PFSK-1 (cell line): ENCODE results near the gene SEC14L1.

Source experiments
- FOXP2 ChIP-seq: optimal IDR thresholded peaks from 2 replicates; pipeline ENCODE3; 2011; ENCODE audit warnings: borderline replicate concordance, control low read depth, inconsistent platforms; ENCODE audit not compliant: insufficient read depth; ENCODE audit errors: extremely low read length, extremely low read depth
- POLR2AphosphoS5 ChIP-seq: IDR thresholded peaks from 2 replicates; pipeline ENCODE4 v1.6.1; 2012; ENCODE audit warnings: low read depth, mild to moderate bottlenecking, control low read depth, low read length, moderate library complexity
- SIN3A ChIP-seq: IDR thresholded peaks from 2 replicates; pipeline ENCODE4 v1.6.1; 2012; ENCODE audit warnings: mild to moderate bottlenecking, low read length, moderate library complexity, borderline replicate concordance; ENCODE audit not compliant: insufficient read depth
- TAF1 ChIP-seq: IDR thresholded peaks from 2 replicates; pipeline ENCODE4 v1.6.1; 2012; ENCODE audit warnings: low read length, control low read depth, borderline replicate concordance; ENCODE audit not compliant: insufficient read depth
- TF ChIP-seq, protein P1 (sequence below), 2 experiments: IDR thresholded peaks; 2 replicates each; pipeline versions ENCODE4 v1.6.1 to v1.8.0; 2011 to 2012; ENCODE audit warnings: low read depth in 2 of 2, low read length in 2 of 2, control low read depth in 1 of 2, inconsistent platforms in 1 of 2, mild to moderate bottlenecking in 1 of 2, moderate library complexity in 1 of 2; ENCODE audit not compliant: insufficient read depth in 1 of 2

The SEC14L1 gene

DNA sequence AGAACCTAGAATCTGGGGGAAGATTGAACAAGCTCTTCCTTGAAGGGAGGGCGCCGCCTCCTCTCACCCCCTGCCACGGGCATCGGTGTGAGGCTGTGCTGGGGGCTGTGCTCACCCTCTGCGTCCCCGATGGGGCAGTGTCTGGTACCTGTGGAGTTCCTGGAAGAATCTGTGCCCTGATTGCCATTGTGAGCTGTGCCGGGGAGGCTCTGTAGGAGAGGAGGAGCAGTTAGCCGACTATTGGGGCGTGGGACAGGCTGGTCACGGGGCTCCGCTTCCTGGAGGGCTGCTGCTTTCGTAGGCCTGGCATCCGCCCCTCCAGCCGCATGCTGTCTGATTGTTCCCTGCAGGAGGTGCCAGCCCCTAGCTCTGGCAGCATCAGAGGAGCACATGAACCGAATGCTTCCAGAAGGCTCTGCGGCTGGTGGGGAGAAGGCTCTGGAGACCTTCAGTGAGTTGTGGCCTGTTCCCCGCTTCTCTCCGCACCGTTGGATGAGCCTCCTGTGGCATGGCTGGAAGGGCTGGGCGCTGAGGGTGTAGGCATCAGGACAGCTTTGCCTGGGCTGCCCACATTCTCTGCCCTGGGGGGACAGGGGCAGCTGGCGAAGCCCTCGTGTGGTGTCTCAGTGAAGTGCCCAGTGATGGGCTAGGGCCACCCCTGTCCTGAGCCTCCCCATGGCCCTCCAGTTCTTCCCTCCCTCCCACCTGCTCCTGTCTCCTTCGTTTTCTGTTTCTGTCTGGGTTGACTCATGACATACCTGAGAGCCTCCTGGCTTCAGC, 86.9 kb downstream of the SEC14L1 start:
- TF ChIP-seq, protein P1, sequence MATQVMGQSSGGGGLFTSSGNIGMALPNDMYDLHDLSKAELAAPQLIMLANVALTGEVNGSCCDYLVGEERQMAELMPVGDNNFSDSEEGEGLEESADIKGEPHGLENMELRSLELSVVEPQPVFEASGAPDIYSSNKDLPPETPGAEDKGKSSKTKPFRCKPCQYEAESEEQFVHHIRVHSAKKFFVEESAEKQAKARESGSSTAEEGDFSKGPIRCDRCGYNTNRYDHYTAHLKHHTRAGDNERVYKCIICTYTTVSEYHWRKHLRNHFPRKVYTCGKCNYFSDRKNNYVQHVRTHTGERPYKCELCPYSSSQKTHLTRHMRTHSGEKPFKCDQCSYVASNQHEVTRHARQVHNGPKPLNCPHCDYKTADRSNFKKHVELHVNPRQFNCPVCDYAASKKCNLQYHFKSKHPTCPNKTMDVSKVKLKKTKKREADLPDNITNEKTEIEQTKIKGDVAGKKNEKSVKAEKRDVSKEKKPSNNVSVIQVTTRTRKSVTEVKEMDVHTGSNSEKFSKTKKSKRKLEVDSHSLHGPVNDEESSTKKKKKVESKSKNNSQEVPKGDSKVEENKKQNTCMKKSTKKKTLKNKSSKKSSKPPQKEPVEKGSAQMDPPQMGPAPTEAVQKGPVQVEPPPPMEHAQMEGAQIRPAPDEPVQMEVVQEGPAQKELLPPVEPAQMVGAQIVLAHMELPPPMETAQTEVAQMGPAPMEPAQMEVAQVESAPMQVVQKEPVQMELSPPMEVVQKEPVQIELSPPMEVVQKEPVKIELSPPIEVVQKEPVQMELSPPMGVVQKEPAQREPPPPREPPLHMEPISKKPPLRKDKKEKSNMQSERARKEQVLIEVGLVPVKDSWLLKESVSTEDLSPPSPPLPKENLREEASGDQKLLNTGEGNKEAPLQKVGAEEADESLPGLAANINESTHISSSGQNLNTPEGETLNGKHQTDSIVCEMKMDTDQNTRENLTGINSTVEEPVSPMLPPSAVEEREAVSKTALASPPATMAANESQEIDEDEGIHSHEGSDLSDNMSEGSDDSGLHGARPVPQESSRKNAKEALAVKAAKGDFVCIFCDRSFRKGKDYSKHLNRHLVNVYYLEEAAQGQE (IDR thresholded peaks at IDR 0.05; ENCODE audit: insufficient read depth in 1 of 2, low read depth in 2 of 2, low read length in 2 of 2) = no peak
- TF ChIP-seq FOXP2 (no peak), POLR2AphosphoS5 (no peak), SIN3A (no peak), TAF1 (no peak)

DNA sequence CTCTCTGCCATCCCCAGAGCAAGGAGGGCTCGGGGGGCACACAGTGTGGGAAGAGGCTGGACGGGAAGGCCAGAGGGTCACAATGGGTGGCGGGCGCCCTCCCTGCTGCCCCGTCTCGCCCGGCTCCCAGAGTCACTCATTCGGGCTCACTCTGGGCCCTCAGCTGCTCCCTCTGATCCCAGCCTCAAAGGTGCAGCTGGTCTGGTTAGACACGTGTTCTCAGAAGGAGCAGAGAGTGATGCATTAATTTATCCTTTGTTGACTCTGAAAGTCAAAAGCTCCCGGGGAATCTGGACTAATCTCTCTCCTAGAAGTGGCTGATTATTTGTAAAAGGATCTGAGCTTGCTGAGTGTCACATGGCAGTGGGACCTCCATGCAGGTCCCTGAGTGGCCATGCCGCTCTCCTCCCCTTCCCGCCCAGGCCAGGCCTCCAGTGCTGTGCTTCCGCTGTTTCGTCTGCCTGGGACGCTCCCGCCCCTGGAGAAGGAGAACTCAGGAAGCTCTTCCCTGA, 87.5 kb downstream of the SEC14L1 start:
- TF ChIP-seq POLR2AphosphoS5 = no peak

DNA sequence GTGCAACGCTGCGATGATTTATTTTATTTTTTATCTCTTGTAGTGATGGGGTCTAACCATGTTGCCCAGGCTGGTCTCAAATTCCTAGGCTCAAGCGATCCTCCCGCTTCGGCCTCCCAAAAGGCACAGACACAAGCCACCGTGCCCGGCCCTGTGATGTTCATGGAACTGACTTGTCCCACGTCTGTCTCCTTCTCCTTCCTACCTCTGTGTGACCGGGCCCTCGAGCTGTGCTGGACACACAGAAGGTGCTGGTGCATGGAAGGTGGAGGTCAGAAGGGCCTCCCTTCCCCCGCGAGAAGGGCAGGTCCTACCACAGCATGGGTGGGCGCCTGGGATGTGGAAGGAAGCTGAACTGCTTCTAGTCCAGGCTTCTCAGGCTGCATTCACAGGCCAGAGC, 88.0 kb downstream of the SEC14L1 start:
- TF ChIP-seq, protein P1 (IDR thresholded peaks at IDR 0.05; ENCODE audit: insufficient read depth in 1 of 2, low read depth in 2 of 2, low read length in 2 of 2) = no peak
- no peak for TF ChIP-seq POLR2AphosphoS5
- no peak for TF ChIP-seq FOXP2
- no peak for TF ChIP-seq TAF1
- no peak for TF ChIP-seq SIN3A

DNA sequence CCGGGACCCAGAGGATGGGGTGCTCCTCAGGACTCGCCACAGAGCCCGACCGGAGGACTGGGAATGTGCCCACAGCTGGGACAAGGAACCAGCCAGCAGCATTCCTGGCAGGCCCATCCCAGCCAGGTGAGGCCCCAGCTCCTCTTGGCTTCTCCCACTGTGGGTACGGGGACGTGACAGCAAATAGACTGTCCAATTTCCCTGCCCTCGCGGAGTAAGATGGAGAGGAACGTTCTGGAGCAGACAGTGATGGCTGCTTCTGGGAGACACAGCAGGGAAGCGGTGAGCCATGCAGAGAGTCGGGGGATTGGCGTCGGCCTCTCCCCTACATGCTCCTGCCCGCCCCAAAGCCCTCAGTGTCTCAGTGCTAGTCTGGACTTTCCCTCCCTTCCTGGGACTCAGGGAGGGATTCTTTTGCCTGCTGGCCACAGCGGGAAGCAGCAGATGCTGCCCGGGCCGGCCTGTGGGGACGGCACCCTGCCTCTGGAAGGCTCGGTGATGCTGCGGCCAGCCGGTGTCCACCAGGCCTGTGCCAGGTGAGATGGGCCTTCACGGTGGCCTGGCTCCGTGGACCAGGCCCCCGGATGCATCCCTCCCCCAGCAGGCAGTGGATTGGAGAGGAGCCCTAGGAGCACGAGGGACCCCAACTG, 89.1 kb downstream of the SEC14L1 start:
- TF ChIP-seq, protein P1 (IDR thresholded peaks at IDR 0.05; ENCODE audit: insufficient read depth in 1 of 2, low read depth in 2 of 2, low read length in 2 of 2) = no peak
- TF ChIP-seq FOXP2 = no peak
- no peak for TF ChIP-seq SIN3A
- no peak for TF ChIP-seq POLR2AphosphoS5

DNA sequence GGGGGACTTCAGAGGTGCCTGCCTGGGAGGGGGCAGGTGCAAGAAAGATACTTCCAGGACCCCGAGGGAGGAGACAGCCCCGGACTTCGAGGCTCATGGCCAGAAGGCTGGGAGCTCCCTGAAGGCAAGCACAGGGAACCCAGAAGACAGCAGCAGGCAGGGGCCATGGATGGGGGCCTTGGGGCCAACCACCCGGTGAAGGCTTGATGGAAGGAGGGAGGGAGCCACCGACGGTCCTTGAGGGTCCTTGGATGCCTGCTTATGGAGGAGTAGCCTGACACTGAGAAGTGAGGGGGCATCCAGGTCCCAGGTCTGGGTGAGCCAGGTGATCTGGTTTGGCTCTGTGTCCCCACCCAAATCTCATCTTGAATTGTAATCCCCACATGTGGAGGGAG, 89.7 kb downstream of the SEC14L1 start:
- no peak for TF ChIP-seq TAF1
- no peak for TF ChIP-seq POLR2AphosphoS5
- no peak for TF ChIP-seq SIN3A
- TF ChIP-seq, protein P1 (IDR thresholded peaks at IDR 0.05; ENCODE audit: insufficient read depth in 1 of 2, low read depth in 2 of 2, low read length in 2 of 2) = no peak
- no peak for TF ChIP-seq FOXP2
